Loucy (cell line): ENCODE measurements around the gene SUSD6.

ENCODE experiments used
- H2AFZ ChIP-seq: fragments of 200-600 bp; sonication (generic); 2 replicates; pipeline ENCODE4 v1.6.0; 2016; ENCODE audit warnings: antibody characterized with exemption, mild to moderate bottlenecking, low read length, moderate library complexity
- H3F3A ChIP-seq: fragments of 200-600 bp; 2 replicates; pipeline ENCODE4 v1.6.0; 2016; ENCODE audit warnings: antibody characterized with exemption, low read depth, mild to moderate bottlenecking
- H3K27me3 ChIP-seq: fragments of 200-600 bp; sonication (generic); 2 replicates; pipeline ENCODE4 v1.6.1; 2014; ENCODE audit warnings: low read length, mild to moderate bottlenecking; ENCODE audit not compliant: insufficient read depth, poor library complexity, severe bottlenecking
- H3K36me3 ChIP-seq: fragments of 200-600 bp; sonication (generic); 2 replicates; pipeline ENCODE4 v1.6.1; 2016; ENCODE audit warnings: low read length; ENCODE audit not compliant: insufficient read depth
- H3K4me1 ChIP-seq: fragments of 200-600 bp; sonication (generic); 2 replicates; pipeline ENCODE4 v1.5.1; 2014; ENCODE audit warnings: low read length, mild to moderate bottlenecking; ENCODE audit not compliant: insufficient read depth, poor library complexity, severe bottlenecking
- H3K4me2 ChIP-seq: fragments of 200-600 bp; sonication (generic); 2 replicates; pipeline ENCODE4 v1.6.0; 2014; ENCODE audit warnings: antibody characterized with exemption, low read length, low read depth, mild to moderate bottlenecking; ENCODE audit not compliant: poor library complexity, severe bottlenecking
- H3K4me3 ChIP-seq: fragments of 200-600 bp; sonication (generic); 2 replicates; pipeline ENCODE4 v1.5.1; 2014; ENCODE audit warnings: low read length, mild to moderate bottlenecking, mixed read lengths; ENCODE audit not compliant: poor library complexity, severe bottlenecking
- H3K79me2 ChIP-seq: fragments of 200-600 bp; sonication (generic); 2 replicates; pipeline ENCODE4 v1.6.1; 2014; ENCODE audit warnings: low read length; ENCODE audit not compliant: insufficient read depth
- H3K9ac ChIP-seq: fragments of 200-600 bp; sonication (generic); 2 replicates; pipeline ENCODE4 v1.6.0; 2014; ENCODE audit warnings: mild to moderate bottlenecking, low read depth, low read length, moderate library complexity; ENCODE audit not compliant: poor library complexity, severe bottlenecking
- H3K9me2 ChIP-seq: fragments of 200-600 bp; sonication (generic); replicated peaks from 2 replicates; pipeline ENCODE4 v1.6.1; 2016; ENCODE audit warnings: low read depth, low read length, mixed read lengths
- H3K9me3 ChIP-seq: fragments of 200-600 bp; sonication (generic); 2 replicates; pipeline ENCODE4 v1.6.1; 2014; ENCODE audit warnings: mild to moderate bottlenecking, antibody characterized with exemption, low read length, low read depth; ENCODE audit not compliant: insufficient read depth
- H4K20me1 ChIP-seq: fragments of 200-600 bp; sonication (generic); 2 replicates; pipeline ENCODE4 v1.6.0; 2014; ENCODE audit warnings: antibody characterized with exemption, low read length, mild to moderate bottlenecking; ENCODE audit not compliant: insufficient read depth, poor library complexity, severe bottlenecking
- EZH2phosphoT487 ChIP-seq: fragments of 200-600 bp; IDR thresholded peaks from 2 replicates; pipeline ENCODE4 v1.6.1; 2018; ENCODE audit warnings: antibody characterized with exemption, mild to moderate bottlenecking, moderate library complexity, borderline replicate concordance
- TF ChIP-seq, protein P1 (sequence below): fragments of 200-600 bp; sonication (generic); conservative IDR thresholded peaks from 2 replicates; pipeline ENCODE4 v1.5.1; 2014; ENCODE audit warnings: mild to moderate bottlenecking, antibody characterized with exemption, low read length

The SUSD6 gene

DNA sequence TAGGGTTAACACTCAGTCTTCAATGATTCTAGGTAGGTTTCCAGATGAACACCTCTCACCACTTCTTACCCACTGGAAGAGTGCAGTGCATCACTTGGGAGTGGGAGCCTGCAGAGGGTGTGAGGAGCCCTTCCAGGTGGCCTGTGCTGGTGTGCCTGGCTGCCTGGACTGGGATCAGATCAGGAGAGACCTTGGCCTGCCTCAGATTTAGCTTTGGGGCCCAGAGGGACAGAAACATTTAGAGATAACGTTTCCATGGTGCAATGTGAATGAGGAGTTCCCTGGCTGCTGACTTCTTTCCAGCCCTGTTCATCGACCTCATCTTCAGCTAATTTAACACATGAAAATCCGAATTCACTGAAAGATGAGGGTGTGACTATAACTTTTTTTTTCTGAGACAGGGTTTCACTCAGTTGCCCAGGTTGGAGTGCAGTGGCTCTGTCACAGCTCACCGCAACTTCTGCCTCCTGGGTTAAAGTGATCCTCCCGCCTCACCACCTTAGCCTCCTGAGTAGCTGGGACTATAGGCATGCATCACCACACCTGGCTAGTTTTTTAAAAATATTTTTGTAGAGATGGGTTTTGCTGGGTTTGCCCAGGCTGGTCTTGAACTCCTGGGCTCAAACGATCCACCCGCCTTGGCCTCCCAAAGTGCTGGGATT lies 53.6 kb downstream of the SUSD6 start:
- H3K9ac ChIP-seq, result no peak overlapping the region
- no peak overlapping the region for H2AFZ ChIP-seq
- H3K4me2 ChIP-seq, result no peak overlapping the region

DNA sequence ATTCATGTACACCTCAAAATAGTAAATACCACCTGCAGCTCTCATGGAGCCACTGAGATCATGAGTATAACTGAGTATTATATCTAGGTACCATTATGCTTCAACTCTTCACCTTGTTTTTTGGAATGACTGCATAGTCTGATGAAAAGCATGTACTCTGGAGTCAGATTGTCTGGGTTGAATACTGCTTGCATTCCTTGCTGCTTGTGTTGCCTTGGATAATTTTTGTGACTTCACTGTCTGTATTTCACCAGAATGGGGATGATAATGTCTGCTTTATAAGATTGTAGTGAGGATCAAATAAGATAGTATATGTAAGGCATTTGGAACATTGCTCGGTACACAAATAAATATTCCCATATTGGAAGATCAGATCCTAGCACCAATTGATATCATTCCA lies 54.2 kb downstream of the SUSD6 start:
- Histone ChIP-seq H4K20me1 (peaks cover 38% of the 10 kb centered on the region), H3K4me3 (no peak overlapping the region), H3K9me2 (no peaks in the 10 kb centered on the region), H3K4me2 (no peak overlapping the region), H3F3A (no peaks in the 10 kb centered on the region), H3K4me1 (peaks cover 7% of the 10 kb centered on the region), H2AFZ (no peak overlapping the region), H3K36me3 (peaks cover 31% of the 10 kb centered on the region; the same call in 1 of the 2 replicates), H3K79me2 (peaks cover 97% of the 10 kb centered on the region), H3K9me3 (no peaks in the 10 kb centered on the region), H3K27me3 (no peaks in the 10 kb centered on the region), H3K9ac (no peak overlapping the region)
- no peak for TF ChIP-seq EZH2phosphoT487
- TF ChIP-seq, protein P1, sequence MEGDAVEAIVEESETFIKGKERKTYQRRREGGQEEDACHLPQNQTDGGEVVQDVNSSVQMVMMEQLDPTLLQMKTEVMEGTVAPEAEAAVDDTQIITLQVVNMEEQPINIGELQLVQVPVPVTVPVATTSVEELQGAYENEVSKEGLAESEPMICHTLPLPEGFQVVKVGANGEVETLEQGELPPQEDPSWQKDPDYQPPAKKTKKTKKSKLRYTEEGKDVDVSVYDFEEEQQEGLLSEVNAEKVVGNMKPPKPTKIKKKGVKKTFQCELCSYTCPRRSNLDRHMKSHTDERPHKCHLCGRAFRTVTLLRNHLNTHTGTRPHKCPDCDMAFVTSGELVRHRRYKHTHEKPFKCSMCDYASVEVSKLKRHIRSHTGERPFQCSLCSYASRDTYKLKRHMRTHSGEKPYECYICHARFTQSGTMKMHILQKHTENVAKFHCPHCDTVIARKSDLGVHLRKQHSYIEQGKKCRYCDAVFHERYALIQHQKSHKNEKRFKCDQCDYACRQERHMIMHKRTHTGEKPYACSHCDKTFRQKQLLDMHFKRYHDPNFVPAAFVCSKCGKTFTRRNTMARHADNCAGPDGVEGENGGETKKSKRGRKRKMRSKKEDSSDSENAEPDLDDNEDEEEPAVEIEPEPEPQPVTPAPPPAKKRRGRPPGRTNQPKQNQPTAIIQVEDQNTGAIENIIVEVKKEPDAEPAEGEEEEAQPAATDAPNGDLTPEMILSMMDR, result no peak

More for the DNA sequence above, 53.6 kb downstream of the SUSD6 start:
- Histone ChIP-seq H3K79me2 (peaks cover 97% of the 10 kb centered on the region), H3F3A (no peaks in the 10 kb centered on the region), H3K27me3 (no peaks in the 10 kb centered on the region), H4K20me1 (peaks cover 33% of the 10 kb centered on the region), H3K4me1 (peaks cover 7% of the 10 kb centered on the region), H3K4me3 (no peak overlapping the region), H3K9me3 (no peaks in the 10 kb centered on the region), H3K36me3 (peaks cover 31% of the 10 kb centered on the region; the same call in 1 of the 2 replicates), H3K9me2 (no peaks in the 10 kb centered on the region)
- TF ChIP-seq, protein P1, result no peak
- no peak for TF ChIP-seq EZH2phosphoT487

DNA sequence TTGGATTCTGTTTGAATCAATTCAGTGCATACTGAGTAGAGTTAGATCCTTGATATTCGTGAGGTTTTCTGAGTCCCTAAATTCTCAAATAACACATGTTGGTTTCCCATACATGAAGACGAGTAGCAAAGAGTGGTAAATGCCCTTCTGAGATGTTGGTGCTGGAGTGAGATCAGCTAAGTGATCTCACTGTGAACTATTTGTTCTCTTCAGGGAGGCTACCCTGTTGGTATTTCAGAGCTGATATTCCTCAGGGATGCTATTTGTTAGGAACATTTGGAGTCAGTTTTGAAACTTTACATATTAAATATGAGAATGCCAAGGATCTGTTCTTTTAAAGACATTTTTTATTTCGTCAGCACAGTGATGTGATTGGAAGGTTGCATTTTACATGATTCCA lies 54.7 kb downstream of the SUSD6 start:
- Histone ChIP-seq H3K4me2 (no peak overlapping the region), H3K9ac (no peak overlapping the region), H3K4me1 (peaks cover 7% of the 10 kb centered on the region)

More for the DNA sequence above, 54.7 kb downstream of the SUSD6 start:
- peaks cover 97% of the 10 kb centered on the region for H3K79me2 ChIP-seq
- peaks cover 38% of the 10 kb centered on the region for H4K20me1 ChIP-seq
- peaks cover 29% of the 10 kb centered on the region; the same call in 1 of the 2 replicates for H3K36me3 ChIP-seq
- no peaks in the 10 kb centered on the region for H3K9me2 ChIP-seq
- H3K27me3 ChIP-seq, result no peaks in the 10 kb centered on the region
- H3K9me3 ChIP-seq, result no peaks in the 10 kb centered on the region
- H3K4me3 ChIP-seq, result no peak overlapping the region
- TF ChIP-seq, protein P1, result no peak
- no peak for TF ChIP-seq EZH2phosphoT487
- H3F3A ChIP-seq, result no peaks in the 10 kb centered on the region
- no peak overlapping the region for H2AFZ ChIP-seq
